ENCODE results near the gene ALOXE3. TPM values are rescaled to one million over a fixed set of nuclear protein-coding genes. Genes with fewer than 3 reads are reported as not detected.
A peak's percentile ranks its signal among the peaks of the same experiment; 100 is the strongest.

The ALOXE3 gene
- total and polyA plus RNA-seq, 4 experiments from 2014 or later = 0.20 to 0.33 (median 0.32) TPM; not detected in 1

- DNase-seq = peak in 2 of 5 donors; percentile 28 to 56
- Mint-ChIP-seq H3K36me3 (peaks cover 24 to 42% of the 10 kb centered on the region in 2 donors), H3K4me1 (peaks cover 47 to 65% (median 54%) of the 10 kb centered on the region in 4 donors), H3K27me3 (no peaks in the 10 kb centered on the region), H3K27ac (peak overlapping the region; percentile 95 to 99 (median 98)), H3K4me3 (peak overlapping the region; percentile 83 to 93 (median 90)), H3K9me3 (peaks cover 0 to 1% (median 0%) of the 10 kb centered on the region in 8 donors)
- Histone ChIP-seq H3K27me3 (ENCODE audit: insufficient read depth, low read length) (no peaks in the 10 kb centered on the region), H3K36me3 (ENCODE audit: insufficient read depth, low read length) (peaks cover 28% of the 10 kb centered on the region), H3K4me1 (ENCODE audit: insufficient read depth, low read length) (peaks cover 62% of the 10 kb centered on the region), H3K9me3 (ENCODE audit: control insufficient read depth in 1 of 2, low read length in 2 of 2) (no peaks in the 10 kb centered on the region), H3K27ac (ENCODE audit: low read depth, low read length) (peak overlapping the region; percentile 100), H3K4me3 (ENCODE audit: low read length in 2 of 2) (peak overlapping the region; percentile 50 to 98)
- POLR2A ChIA-PET (ENCODE audit: partially characterized antibody) = interaction anchor here (0.6 to 23.4 kb wide), 23 partner anchors 9 to 580 kb away, joined by 3 to 1074 read pairs (median 6); partner anchors contain the start of genes ALOXE3, AURKB, BORCS6 and CTC1
- intact Hi-C loops (cut with micrococcal nuclease) = no loop called here
- CTCF ChIA-PET (ENCODE audit: partially characterized antibody) = interaction anchor here (0.7 to 2.4 kb wide), 7 partner anchors 10 to 138 kb away, joined by 4 to 8 read pairs (median 5); no protein-coding TSS in a partner anchor
These were observed 45.0 kb upstream of the ALOXE3 start for GRCh38 chr17:8162997-8163977.

GRCh38 chr17:8162233-8162996, 44.1 kb upstream of the ALOXE3 start, which contains the start of gene VAMP2:
Gene VAMP2 (minus strand): TSS chr17:8162948. CDS start chr17:8162879, 69 bp downstream.
- intact Hi-C loops (cut with micrococcal nuclease) = no loop called here
- peak within 1 kb of the TSS; percentile 91 to 93 (median 91) for H3K4me3 Mint-ChIP-seq
- ChIA-PET POLR2A (ENCODE audit: partially characterized antibody) (interaction anchor here (1.1 to 23.4 kb wide), 10 partner anchors 8 to 133 kb away, joined by 3 to 1074 read pairs (median 38); partner anchors contain the start of genes BORCS6, CTC1, PER1 and PFAS), CTCF (ENCODE audit: partially characterized antibody) (interaction anchor here (1.1 to 2.4 kb wide), 4 partner anchors 14 to 138 kb away, joined by 5 to 8 read pairs (median 5); partner anchors contain the start of gene TMEM107)
- peaks cover 30% of the 10 kb centered on the region for H3K36me3 ChIP-seq (ENCODE audit: insufficient read depth, low read length)
- H3K36me3 Mint-ChIP-seq = peaks cover 24 to 42% of the 10 kb centered on the region in 2 donors
- H3K27ac Mint-ChIP-seq = peak within 1 kb of the TSS; percentile 95 to 99 (median 98)
- H3K27me3 ChIP-seq (ENCODE audit: insufficient read depth, low read length) = no peaks in the 10 kb centered on the region
- DNase-seq = peak; percentile 84 to 90 (median 89)
- no peaks in the 10 kb centered on the region for H3K9me3 ChIP-seq (ENCODE audit: control insufficient read depth in 1 of 2, low read length in 2 of 2)
- no peaks in the 10 kb centered on the region for H3K27me3 Mint-ChIP-seq
- peaks cover 68% of the 10 kb centered on the region for H3K4me1 ChIP-seq (ENCODE audit: insufficient read depth, low read length)
- peak within 1 kb of the TSS; percentile 80 to 98 for H3K4me3 ChIP-seq (ENCODE audit: low read length in 2 of 2)
- peaks cover 47 to 66% (median 53%) of the 10 kb centered on the region in 4 donors for H3K4me1 Mint-ChIP-seq
- peaks cover 0 to 1% (median 0%) of the 10 kb centered on the region in 8 donors for H3K9me3 Mint-ChIP-seq
- H3K27ac ChIP-seq (ENCODE audit: low read depth, low read length) = peak within 1 kb of the TSS; percentile 100

GRCh38 chr17:8161289-8162232, 43.2 kb upstream of the ALOXE3 start:
- H3K36me3 Mint-ChIP-seq = peaks cover 24 to 42% of the 10 kb centered on the region in 2 donors
- peak in 3 of 5 donors; percentile 20 to 57 (median 31) for DNase-seq

GRCh38 chr17:8160741-8161221, 42.5 kb upstream of the ALOXE3 start:
- Histone ChIP-seq H3K36me3 (ENCODE audit: insufficient read depth, low read length) (peaks cover 30% of the 10 kb centered on the region), H3K27ac (ENCODE audit: low read depth, low read length) (peak overlapping the region; percentile 100), H3K4me1 (ENCODE audit: insufficient read depth, low read length) (peaks cover 77% of the 10 kb centered on the region), H3K9me3 (ENCODE audit: control insufficient read depth in 1 of 2, low read length in 2 of 2) (no peaks in the 10 kb centered on the region), H3K4me3 (ENCODE audit: low read length in 2 of 2) (peak overlapping the region; percentile 80 to 98), H3K27me3 (ENCODE audit: insufficient read depth, low read length) (no peaks in the 10 kb centered on the region)
- H3K27ac Mint-ChIP-seq = peak overlapping the region; percentile 93 to 98 (median 96)
- ChIA-PET CTCF (ENCODE audit: partially characterized antibody) (interaction anchor here (0.6 to 6.1 kb wide), 9 partner anchors 10 to 67 kb away, joined by 3 to 38 read pairs (median 5); partner anchors contain the start of genes ALOXE3 and TMEM107), POLR2A (ENCODE audit: partially characterized antibody) (interaction anchor here (0.9 to 23.4 kb wide), 9 partner anchors 9 to 87 kb away, joined by 3 to 1074 read pairs (median 47); partner anchors contain the start of genes ALOXE3, BORCS6, CTC1 and HES7)
- peak in 1 of 5 donors; percentile 66 for DNase-seq
- no peaks in the 10 kb centered on the region for H3K27me3 Mint-ChIP-seq
- H3K4me1 Mint-ChIP-seq = peaks cover 43 to 61% (median 53%) of the 10 kb centered on the region in 4 donors
- intact Hi-C loops (cut with micrococcal nuclease) = no loop called here
- H3K4me3 Mint-ChIP-seq = peak overlapping the region; percentile 91 to 93 (median 91)
- H3K9me3 Mint-ChIP-seq = peaks cover 0 to 1% (median 0%) of the 10 kb centered on the region in 8 donors
- peaks cover 24 to 42% of the 10 kb centered on the region in 2 donors for H3K36me3 Mint-ChIP-seq

More at GRCh38 chr17:8161289-8162232, 43.2 kb upstream of the ALOXE3 start:
- peaks cover 75% of the 10 kb centered on the region for H3K4me1 ChIP-seq (ENCODE audit: insufficient read depth, low read length)
- ChIA-PET POLR2A (ENCODE audit: partially characterized antibody) (interaction anchor here (0.9 to 23.4 kb wide), 13 partner anchors 7 to 134 kb away, joined by 3 to 1074 read pairs (median 34); partner anchors contain the start of genes ALOXE3, BORCS6, CTC1 and HES7), CTCF (ENCODE audit: partially characterized antibody) (interaction anchor here (0.6 to 6.1 kb wide), 9 partner anchors 12 to 139 kb away, joined by 3 to 38 read pairs (median 5); partner anchors contain the start of genes ALOXE3 and TMEM107)
- peak overlapping the region; percentile 100 for H3K27ac ChIP-seq (ENCODE audit: low read depth, low read length)
- Mint-ChIP-seq H3K27ac (peak overlapping the region; percentile 93 to 98 (median 96)), H3K27me3 (no peaks in the 10 kb centered on the region), H3K4me1 (peaks cover 44 to 64% (median 53%) of the 10 kb centered on the region in 4 donors), H3K4me3 (peak overlapping the region; percentile 91 to 93 (median 91)), H3K9me3 (peaks cover 0 to 1% (median 0%) of the 10 kb centered on the region in 8 donors)
- intact Hi-C loops (cut with micrococcal nuclease) = no loop called here
- H3K36me3 ChIP-seq (ENCODE audit: insufficient read depth, low read length) = peaks cover 30% of the 10 kb centered on the region
- peak overlapping the region; percentile 80 to 98 for H3K4me3 ChIP-seq (ENCODE audit: low read length in 2 of 2)
- H3K9me3 ChIP-seq (ENCODE audit: control insufficient read depth in 1 of 2, low read length in 2 of 2) = no peaks in the 10 kb centered on the region
- H3K27me3 ChIP-seq (ENCODE audit: insufficient read depth, low read length) = no peaks in the 10 kb centered on the region

- Histone ChIP-seq H3K36me3 (ENCODE audit: insufficient read depth, low read length) (peaks cover 30% of the 10 kb centered on the region), H3K4me1 (ENCODE audit: insufficient read depth, low read length) (peaks cover 80% of the 10 kb centered on the region), H3K4me3 (ENCODE audit: low read length in 2 of 2) (no peak overlapping the region), H3K27me3 (ENCODE audit: insufficient read depth, low read length) (no peaks in the 10 kb centered on the region), H3K27ac (ENCODE audit: low read depth, low read length) (peak overlapping the region; percentile 44), H3K9me3 (ENCODE audit: control insufficient read depth in 1 of 2, low read length in 2 of 2) (no peaks in the 10 kb centered on the region)
- H3K4me1 Mint-ChIP-seq = peaks cover 46 to 63% (median 54%) of the 10 kb centered on the region in 4 donors
- intact Hi-C loops (cut with micrococcal nuclease) = no loop called here
- POLR2A ChIA-PET (ENCODE audit: partially characterized antibody) = interaction anchor here (2.4 to 23.4 kb wide), 7 partner anchors 9 to 88 kb away, joined by 6 to 1074 read pairs (median 83); partner anchors contain the start of genes ALOXE3, BORCS6, CTC1 and PER1
- H3K27ac Mint-ChIP-seq = peak overlapping the region; percentile 89 to 98 (median 96)
- H3K4me3 Mint-ChIP-seq = peak overlapping the region; percentile 69 to 93 (median 91)
- no peak for DNase-seq
- no peaks in the 10 kb centered on the region for H3K27me3 Mint-ChIP-seq
- H3K36me3 Mint-ChIP-seq = peaks cover 24 to 46% of the 10 kb centered on the region in 2 donors
- H3K9me3 Mint-ChIP-seq = peaks cover 0 to 1% (median 0%) of the 10 kb centered on the region in 8 donors
- CTCF ChIA-PET (ENCODE audit: partially characterized antibody) = interaction anchor here (1.0 to 7.7 kb wide), 6 partner anchors 10 to 66 kb away, joined by 3 to 93 read pairs (median 5); partner anchors contain the start of genes ALOXE3 and TMEM107
These were observed 41.9 kb upstream of the ALOXE3 start for GRCh38 chr17:8160224-8160577.

Data from CD4-positive, alpha-beta memory T cell (primary cell).